H1 (cell line): ENCODE results near the gene MTARC1. TPM values are rescaled to one million over a fixed set of nuclear protein-coding genes. Genes with fewer than 3 reads are reported as not detected.

Experiments used
- CTCF ChIA-PET: fragments of 300-600 bp; sonication (Branson Sonifier 250); formaldehyde crosslinking; loops from one replicate; lab custom pipeline; 2021; ENCODE audit not compliant: partially characterized antibody; lab: Charles Lee
- POLR2A ChIA-PET: fragments of 300-600 bp; sonication (Branson Sonifier 250); formaldehyde crosslinking; loops from one replicate; lab custom pipeline; 2021; ENCODE audit warnings: inconsistent platforms; ENCODE audit not compliant: partially characterized antibody; lab: Charles Lee
- DNase-seq, 2 experiments: peaks; one replicate each; pipeline versions ENCODE4 v3.0.0 to v3.0.0-alpha.2; 2010 to 2022; ENCODE audit warnings: low spot score in 2 of 2, low read depth in 1 of 2, mixed read lengths in 1 of 2
- FAIRE-seq: peaks from 2 replicates; lab custom pipeline; 2011; peaks lifted over from hg19 to GRCh38; lab: Jason Lieb, UNC
- H2AFZ ChIP-seq: 2 replicates; pipeline ENCODE4 v1.8.1; 2012; ENCODE audit warnings: low read length, inconsistent platforms
- H2AK5ac ChIP-seq: 2 replicates; pipeline ENCODE4 v1.6.1; 2013; ENCODE audit warnings: low read depth, low read length
- H2BK120ac ChIP-seq: replicated peaks from 2 replicates; pipeline ENCODE3; 2013; ENCODE audit warnings: low read depth, low read length, inconsistent platforms
- H2BK12ac ChIP-seq: 2 replicates; pipeline ENCODE4 v1.6.1; 2013; ENCODE audit warnings: low read depth, low read length
- H2BK15ac ChIP-seq: 2 replicates; pipeline ENCODE4 v1.6.1; 2013; ENCODE audit warnings: low read length
- H2BK20ac ChIP-seq: 2 replicates; pipeline ENCODE4 v1.6.1; 2013; ENCODE audit warnings: low read length
- H2BK5ac ChIP-seq: 2 replicates; pipeline ENCODE4 v1.6.1; 2013; ENCODE audit warnings: low read depth, low read length
- H3K14ac ChIP-seq: 2 replicates; pipeline ENCODE4 v1.6.1; 2013; ENCODE audit warnings: inconsistent platforms; ENCODE audit not compliant: insufficient read length
- H3K18ac ChIP-seq: 2 replicates; pipeline ENCODE4 v1.6.1; 2013; ENCODE audit warnings: low read length; ENCODE audit errors: extremely low read depth
- H3K23ac ChIP-seq: 2 replicates; pipeline ENCODE4 v1.6.1; 2013; ENCODE audit warnings: inconsistent platforms; ENCODE audit not compliant: insufficient read length
- H3K23me2 ChIP-seq: 2 replicates; pipeline ENCODE4 v1.6.1; 2013; ENCODE audit warnings: low read depth, low read length
- H3K27ac ChIP-seq: 2 replicates; pipeline ENCODE4 v1.6.1; 2011; ENCODE audit warnings: low read depth, low read length, inconsistent platforms
- H3K27me3 ChIP-seq, 4 experiments: replicated peaks in 1 of 4; 1 replicate in 1 of 4; 2 replicates in 3 of 4; pipeline versions ENCODE4 v1.6.1 to v1.8.1; 2011 to 2013; ENCODE audit warnings: low read length in 3 of 4, mild to moderate bottlenecking in 3 of 4, inconsistent platforms in 2 of 4, mixed read lengths in 2 of 4, moderate library complexity in 1 of 4; ENCODE audit not compliant: control insufficient read depth in 3 of 4, insufficient read depth in 3 of 4; ENCODE audit errors: extremely low read depth in 1 of 4
- H3K36me3 ChIP-seq, 4 experiments: 2 replicates each; pipeline versions ENCODE4 v1.6.1 to v1.8.1; 2011 to 2013; ENCODE audit warnings: mild to moderate bottlenecking in 4 of 4, low read length in 3 of 4, moderate library complexity in 2 of 4, control low read depth in 1 of 4, inconsistent platforms in 1 of 4; ENCODE audit not compliant: insufficient read depth in 4 of 4, control insufficient read depth in 2 of 4
- H3K4ac ChIP-seq: replicated peaks from 2 replicates; pipeline ENCODE3; 2013; ENCODE audit warnings: low read length, low read depth, mixed read lengths, inconsistent platforms; ENCODE audit not compliant: insufficient read length
- H3K4me1 ChIP-seq, 4 experiments: replicated peaks in 1 of 4; 1 replicate in 1 of 4; 2 replicates in 3 of 4; pipeline versions ENCODE4 v1.6.1 to v1.8.1; 2011 to 2013; ENCODE audit warnings: low read length in 3 of 4, inconsistent platforms in 2 of 4, mixed read lengths in 1 of 4; ENCODE audit not compliant: insufficient read depth in 4 of 4, control insufficient read depth in 3 of 4
- H3K4me2 ChIP-seq, 2 experiments: 2 replicates each; pipeline versions ENCODE4 v1.6.1 to v1.8.1; 2011 to 2013; ENCODE audit warnings: low read depth in 2 of 2, low read length in 2 of 2, control low read depth in 1 of 2, inconsistent platforms in 1 of 2, mild to moderate bottlenecking in 1 of 2; ENCODE audit not compliant: insufficient read depth in 1 of 2
- H3K4me3 ChIP-seq, 4 experiments: fragments of 200-600, 300-600 bp in 1 of 4; sonication (generic), shearing (Covaris generic), sonication (Bioruptor Twin) in 1 of 4; 2 replicates each; pipeline versions ENCODE4 v1.5.1 to v1.8.1; 2011 to 2016; ENCODE audit warnings: low read length in 4 of 4, low read depth in 3 of 4, control low read depth in 2 of 4, inconsistent platforms in 2 of 4, mild to moderate bottlenecking in 2 of 4, mixed read lengths in 1 of 4, moderate library complexity in 1 of 4; ENCODE audit not compliant: insufficient read depth in 2 of 4; ENCODE audit errors: extremely low read depth in 1 of 4
- H3K56ac ChIP-seq: replicated peaks from 2 replicates; pipeline ENCODE3; 2013; ENCODE audit warnings: low read depth, mild to moderate bottlenecking, mixed read lengths, low read length, inconsistent platforms; ENCODE audit not compliant: insufficient read length
- H3K79me1 ChIP-seq: 2 replicates; pipeline ENCODE4 v1.6.1; 2013; ENCODE audit warnings: low read depth, low read length, control low read depth
- H3K79me2 ChIP-seq, 2 experiments: 2 replicates each; pipeline versions ENCODE4 v1.6.1 to v1.8.1; 2012 to 2013; ENCODE audit warnings: low read length in 2 of 2, mild to moderate bottlenecking in 2 of 2, inconsistent platforms in 1 of 2; ENCODE audit not compliant: insufficient read depth in 2 of 2, control insufficient read depth in 1 of 2
- H3K9ac ChIP-seq, 4 experiments: replicated peaks in 1 of 4; 1 replicate in 1 of 4; 2 replicates in 3 of 4; pipeline versions ENCODE4 v1.6.1 to v1.8.1; 2011 to 2013; ENCODE audit warnings: low read depth in 3 of 4, low read length in 3 of 4, control low read depth in 2 of 4, mild to moderate bottlenecking in 2 of 4, moderate library complexity in 2 of 4, inconsistent platforms in 1 of 4; ENCODE audit errors: extremely low read depth in 1 of 4
- H3K9me3 ChIP-seq, 2 experiments: 2 replicates each; pipeline versions ENCODE4 v1.6.1 to v1.8.1; 2012 to 2013; ENCODE audit warnings: mild to moderate bottlenecking in 2 of 2, moderate library complexity in 2 of 2, control low read depth in 1 of 2, inconsistent platforms in 1 of 2, low read depth in 1 of 2, low read length in 1 of 2, mixed read lengths in 1 of 2; ENCODE audit not compliant: insufficient read depth in 2 of 2
- H4K20me1 ChIP-seq, 2 experiments: replicated peaks in 1 of 2; 2 replicates each; pipeline versions ENCODE3 to v1.8.1; 2011 to 2013; ENCODE audit warnings: inconsistent platforms in 2 of 2, low read length in 2 of 2, mild to moderate bottlenecking in 1 of 2; ENCODE audit not compliant: insufficient read depth in 2 of 2, control insufficient read depth in 1 of 2
- H4K5ac ChIP-seq: 2 replicates; pipeline ENCODE4 v1.6.1; 2013; ENCODE audit warnings: low read length, low read depth, mixed read lengths, inconsistent platforms; ENCODE audit not compliant: insufficient read length
- H4K8ac ChIP-seq: 2 replicates; pipeline ENCODE4 v1.8.0; 2013; ENCODE audit warnings: mild to moderate bottlenecking, moderate library complexity, low read length, inconsistent platforms; ENCODE audit not compliant: insufficient read depth; ENCODE audit errors: extremely low read depth
- H4K91ac ChIP-seq: replicated peaks from 2 replicates; pipeline ENCODE3; 2013; ENCODE audit warnings: low read length, mixed read lengths, inconsistent platforms; ENCODE audit not compliant: insufficient read length
- CTCF ChIP-seq, 3 experiments: IDR thresholded peaks; 1 replicate in 2 of 3; 2 replicates in 1 of 3; pipeline versions ENCODE4 v1.5.1 to v1.6.1; 2011; ENCODE audit warnings: low read length in 3 of 3, mild to moderate bottlenecking in 3 of 3, inconsistent platforms in 2 of 3, low read depth in 1 of 3, moderate library complexity in 1 of 3; ENCODE audit not compliant: insufficient read depth in 1 of 3; ENCODE audit errors: control extremely low read depth in 1 of 3
- EZH2 ChIP-seq: fragments of 200-600 bp; sonication (generic); IDR thresholded peaks from 2 replicates; pipeline ENCODE4 v1.7.1; 2012; ENCODE audit warnings: low read depth, mild to moderate bottlenecking, moderate library complexity, low read length, inconsistent platforms; ENCODE audit not compliant: severe bottlenecking
- JUN ChIP-seq: IDR thresholded peaks from 2 replicates; pipeline ENCODE4 v1.6.1; 2011; ENCODE audit warnings: low read depth, mild to moderate bottlenecking, improper control_type of control experiment, low read length
- KDM4A ChIP-seq: IDR thresholded peaks from one replicate; pipeline ENCODE4 v1.7.1; 2012; ENCODE audit warnings: low read depth, mild to moderate bottlenecking, moderate library complexity, low read length, inconsistent platforms; ENCODE audit not compliant: severe bottlenecking
- NRF1 ChIP-seq: IDR thresholded peaks from 2 replicates; pipeline ENCODE4 v1.6.1; 2011; ENCODE audit warnings: mild to moderate bottlenecking, low read depth, low read length, improper control_type of control experiment
- POLR2AphosphoS5 ChIP-seq: IDR thresholded peaks from 2 replicates; pipeline ENCODE4 v1.6.1; 2011; ENCODE audit warnings: low read depth, low read length
- RBBP5 ChIP-seq: IDR thresholded peaks from 2 replicates; pipeline ENCODE4 v1.7.1; 2012; ENCODE audit warnings: low read depth, mild to moderate bottlenecking, inconsistent platforms, low read length, moderate library complexity, borderline replicate concordance
- SAP30 ChIP-seq: fragments of 300-600 bp; sonication (generic); IDR thresholded peaks from 2 replicates; pipeline ENCODE4 v1.7.1; 2012; ENCODE audit warnings: low read length, moderate library complexity, mild to moderate bottlenecking, inconsistent platforms; ENCODE audit not compliant: insufficient read depth, insufficient replicate concordance
- SP4 ChIP-seq: IDR thresholded peaks from 2 replicates; pipeline ENCODE4 v1.6.1; 2012; ENCODE audit warnings: low read length, inconsistent platforms
- SRF ChIP-seq: IDR thresholded peaks from 2 replicates; pipeline ENCODE4 v1.6.1; 2011; ENCODE audit warnings: mild to moderate bottlenecking, low read depth, low read length, moderate library complexity
- ZNF274 ChIP-seq: IDR thresholded peaks from 2 replicates; pipeline ENCODE4 v1.7.0; 2012; ENCODE audit warnings: low read length, borderline replicate concordance; ENCODE audit errors: extremely low read depth
- WGBS, 2 experiments: shearing (Covaris generic) in 1 of 2; methylation state at CpG; one replicate each; pipeline versions ENCODE4 v1.1.6 to v1.1.7; 2013 to 2015; ENCODE audit warnings: low lambda C conversion rate in 2 of 2, mixed read lengths in 2 of 2, inconsistent platforms in 1 of 2, low coverage in 1 of 2, missing lambda C conversion rate in 1 of 2; ENCODE audit not compliant: insufficient replicate concordance in 2 of 2, insufficient coverage in 1 of 2, insufficient read length in 1 of 2; ENCODE audit errors: extremely low coverage in 1 of 2, missing lambda C conversion rate in 1 of 2; 5-methylcytosine and 5-hydroxymethylcytosine counted together
- polyA plus RNA-seq, 7 experiments: library from polyadenylated mRNA; depleted of rRNA in 3 of 7; stranded (reverse) in 5 of 7; unstranded in 2 of 7; fragments of >200 nt in 5 of 7; fragments of 200-250 nt in 2 of 7; gene quantifications; 1 replicate in 5 of 7; 2 replicates in 1 of 7; 4 replicates in 1 of 7; pipeline versions ENCODE4 v1.2.1 to v1.2.3, GENCODE V29; 2011 to 2013; ENCODE audit warnings: missing spikeins in 2 of 7, mixed read lengths in 2 of 7
- total RNA-seq: library from RNA; stranded (reverse); fragmentation: NEBNext Ultra II Directional; extraction: Animal tissue kit (Norgen Biotek cat#: 25700); gene quantifications from 2 replicates; pipeline ENCODE4 v1.2.1, GENCODE V29; 2021

MTARC1 gene
- total and polyA plus RNA-seq, 2 of the 8 experiments (the other 6 are each of a cell fraction or from before 2014, with no cell fraction given): 17.2 to 46.2 TPM

GRCh38 chr1:220826729-220827128 lies 40.0 kb downstream of the MTARC1 start:
- Histone ChIP-seq H2BK20ac (no peak overlapping the region), H3K23ac (no peak overlapping the region), H3K36me3 (no peaks in the 10 kb centered on the region), H2AK5ac (no peak overlapping the region), H4K20me1 (no peaks in the 10 kb centered on the region), H2BK5ac (no peak overlapping the region), H3K9me3 (no peaks in the 10 kb centered on the region), H3K79me2 (no peaks in the 10 kb centered on the region), H3K4me2 (no peak overlapping the region), H3K27ac (no peak overlapping the region), H3K79me1 (no peaks in the 10 kb centered on the region), H2BK120ac (no peak overlapping the region), H2AFZ (no peak overlapping the region), H3K4me3 (no peak overlapping the region), H4K5ac (no peak overlapping the region), H3K56ac (no peak overlapping the region), H4K91ac (no peak overlapping the region), H3K27me3 (no peaks in the 10 kb centered on the region), H2BK12ac (no peak overlapping the region), H3K18ac (no peak overlapping the region), H3K4ac (no peak overlapping the region), H3K23me2 (no peaks in the 10 kb centered on the region; the same call in 1 of the 2 replicates), H4K8ac (no peak overlapping the region), H3K4me1 (no peaks in the 10 kb centered on the region; a peak in 1 of 7 replicates), H2BK15ac (no peak overlapping the region), H3K9ac (no peak overlapping the region), H3K14ac (no peak overlapping the region)
- 88% methylated on average over 5 of the region's 5 CpGs; no CpG with 5 or more reads in 1 of the 2 experiments for WGBS, 2 experiments
- ChIA-PET CTCF (interaction anchor here (0.9 kb wide), 1 partner anchor 78 kb away, joined by 3 read pairs; the partner anchor contains the start of gene MTARC2), POLR2A (no interaction called here)
- no peak for FAIRE-seq
- no peak for DNase-seq
- TF ChIP-seq SP4: no peak
- TF ChIP-seq JUN: no peak
- TF ChIP-seq RBBP5: no peak
- TF ChIP-seq SAP30: no peak
- TF ChIP-seq KDM4A: no peak
- no peak for TF ChIP-seq ZNF274
- no peak for TF ChIP-seq CTCF (IDR thresholded peaks at IDR 0.05; ENCODE audit: control extremely low read depth in 1 of 3, insufficient read depth in 1 of 3, low read depth in 1 of 3, low read length in 3 of 3)
- no peak for TF ChIP-seq POLR2AphosphoS5
- TF ChIP-seq EZH2: no peak
- no peak for TF ChIP-seq SRF
- no peak for TF ChIP-seq NRF1
